Measurements from ENCODE around the gene CDC26.

CDC26 gene

DNA sequence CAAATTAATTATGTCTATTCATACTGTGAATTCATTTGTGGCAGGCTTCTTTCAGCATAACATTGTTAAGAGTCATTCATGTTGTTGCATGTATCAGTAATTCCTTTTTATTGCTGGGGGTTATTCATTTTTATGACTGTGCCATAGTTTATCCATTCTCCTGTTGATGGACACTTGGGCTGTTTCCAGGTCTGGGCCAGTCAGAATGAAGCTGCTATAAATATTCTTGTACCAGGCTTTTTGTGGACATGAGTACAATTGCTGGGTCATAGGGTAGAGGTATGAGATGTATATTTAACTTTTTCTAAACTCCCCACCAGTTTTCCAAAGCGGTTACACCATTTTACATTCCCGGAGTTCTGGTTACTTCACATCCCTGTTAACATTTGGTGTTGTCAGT lies 13.7 kb upstream of the CDC26 start:
- H3K36me3 Mint-ChIP-seq (ENCODE audit: low read depth) = peaks cover 68% of the 10 kb centered on the region
- TF ChIP-seq, protein P1, sequence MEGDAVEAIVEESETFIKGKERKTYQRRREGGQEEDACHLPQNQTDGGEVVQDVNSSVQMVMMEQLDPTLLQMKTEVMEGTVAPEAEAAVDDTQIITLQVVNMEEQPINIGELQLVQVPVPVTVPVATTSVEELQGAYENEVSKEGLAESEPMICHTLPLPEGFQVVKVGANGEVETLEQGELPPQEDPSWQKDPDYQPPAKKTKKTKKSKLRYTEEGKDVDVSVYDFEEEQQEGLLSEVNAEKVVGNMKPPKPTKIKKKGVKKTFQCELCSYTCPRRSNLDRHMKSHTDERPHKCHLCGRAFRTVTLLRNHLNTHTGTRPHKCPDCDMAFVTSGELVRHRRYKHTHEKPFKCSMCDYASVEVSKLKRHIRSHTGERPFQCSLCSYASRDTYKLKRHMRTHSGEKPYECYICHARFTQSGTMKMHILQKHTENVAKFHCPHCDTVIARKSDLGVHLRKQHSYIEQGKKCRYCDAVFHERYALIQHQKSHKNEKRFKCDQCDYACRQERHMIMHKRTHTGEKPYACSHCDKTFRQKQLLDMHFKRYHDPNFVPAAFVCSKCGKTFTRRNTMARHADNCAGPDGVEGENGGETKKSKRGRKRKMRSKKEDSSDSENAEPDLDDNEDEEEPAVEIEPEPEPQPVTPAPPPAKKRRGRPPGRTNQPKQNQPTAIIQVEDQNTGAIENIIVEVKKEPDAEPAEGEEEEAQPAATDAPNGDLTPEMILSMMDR (IDR thresholded peaks at IDR 0.05) = no peak
- DNase-seq = no peak

DNA sequence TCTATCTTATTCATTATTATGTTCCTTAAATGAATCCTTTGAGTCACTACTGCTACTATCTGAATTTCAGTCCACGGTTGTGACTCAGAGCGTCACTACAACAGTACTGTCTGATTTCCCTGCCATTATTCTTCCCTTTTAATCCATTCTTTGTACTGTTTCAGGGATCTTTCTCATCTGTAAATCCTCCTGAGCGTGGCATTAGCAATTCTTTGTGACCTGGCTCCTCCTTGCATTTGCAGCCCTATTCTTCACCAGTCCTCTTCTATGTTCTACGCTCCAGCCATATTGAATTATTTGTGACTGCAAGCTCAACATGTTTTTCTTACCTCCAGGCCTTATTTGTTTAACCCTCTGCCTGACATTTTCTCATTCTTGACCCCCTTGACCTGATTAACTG lies 6.0 kb upstream of the CDC26 start:
- Mint-ChIP-seq H3K4me1 (peaks cover 13% of the 10 kb centered on the region), H3K9me3 (no peaks in the 10 kb centered on the region), H3K36me3 (ENCODE audit: low read depth) (peaks cover 74% of the 10 kb centered on the region), H3K27me3 (ENCODE audit: low read depth, poor library complexity) (peaks cover 2% of the 10 kb centered on the region), H3K27ac (peak overlapping the region; percentile 73), H3K4me3 (no peak overlapping the region)
- no peak for DNase-seq
- TF ChIP-seq, protein P1 (IDR thresholded peaks at IDR 0.05) = no peak

More for the DNA sequence above, 13.7 kb upstream of the CDC26 start:
- Mint-ChIP-seq H3K27ac (no peak overlapping the region), H3K9me3 (no peaks in the 10 kb centered on the region), H3K4me3 (no peak overlapping the region), H3K4me1 (no peaks in the 10 kb centered on the region), H3K27me3 (ENCODE audit: low read depth, poor library complexity) (no peaks in the 10 kb centered on the region)

DNA sequence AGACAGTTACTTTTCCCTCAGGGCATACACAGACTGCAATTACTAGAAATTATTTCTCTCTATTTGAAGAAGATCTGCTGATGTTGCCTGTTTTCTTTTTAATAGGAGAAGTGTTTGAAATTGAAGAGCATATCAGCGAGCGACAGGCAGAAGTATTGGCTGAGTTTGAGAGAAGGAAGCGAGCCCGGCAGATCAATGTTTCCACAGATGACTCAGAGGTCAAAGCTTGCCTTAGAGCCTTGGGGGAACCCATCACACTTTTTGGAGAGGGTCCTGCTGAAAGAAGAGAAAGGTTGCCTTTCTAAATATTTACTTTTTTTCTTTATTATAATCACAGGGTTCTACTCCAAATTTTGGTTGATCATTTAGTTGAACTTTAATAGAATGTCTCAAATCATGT lies 3.5 kb upstream of the CDC26 start:
- peaks cover 2% of the 10 kb centered on the region for H3K27me3 Mint-ChIP-seq (ENCODE audit: low read depth, poor library complexity)
- TF ChIP-seq, protein P1 (IDR thresholded peaks at IDR 0.05) = no peak
- peaks cover 19% of the 10 kb centered on the region for H3K4me1 Mint-ChIP-seq
- H3K27ac Mint-ChIP-seq = no peak overlapping the region
- H3K36me3 Mint-ChIP-seq (ENCODE audit: low read depth) = peaks cover 59% of the 10 kb centered on the region
- DNase-seq = no peak
- H3K9me3 Mint-ChIP-seq = no peaks in the 10 kb centered on the region
- H3K4me3 Mint-ChIP-seq = no peak overlapping the region

DNA sequence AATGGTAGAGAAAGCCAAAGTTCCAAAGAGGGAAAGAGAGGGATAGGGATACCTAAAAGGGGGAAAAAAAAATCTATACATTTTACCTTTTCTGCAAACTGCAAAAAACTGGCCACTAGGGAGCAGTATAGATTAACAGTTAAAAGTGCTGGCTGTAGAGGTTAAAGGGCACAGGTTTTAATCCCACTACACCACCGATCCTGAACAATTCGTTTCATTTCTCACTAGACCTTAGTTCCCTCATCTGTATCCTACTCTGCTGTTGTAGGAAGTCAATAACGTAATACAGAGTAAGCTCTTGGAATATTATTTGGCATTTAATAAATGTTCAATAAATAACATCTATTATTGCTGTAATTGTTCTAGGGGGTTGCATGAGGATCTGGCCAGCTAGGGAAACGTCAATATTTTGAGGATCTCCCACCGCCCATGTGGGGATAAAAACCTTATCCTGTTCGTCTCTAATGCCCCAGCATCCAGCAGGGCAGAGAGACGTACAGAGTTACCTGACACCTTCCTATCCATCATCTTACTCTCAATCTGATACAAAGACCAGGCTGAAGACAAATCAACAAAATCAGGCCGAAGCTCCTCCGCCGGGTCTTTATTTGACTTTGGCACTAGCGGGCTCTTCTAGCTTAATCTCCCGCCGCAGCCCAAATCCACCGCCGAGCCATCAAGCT lies 757 bp downstream of the CDC26 start:
- H3K4me1 Mint-ChIP-seq = peaks cover 12% of the 10 kb centered on the region
- TF ChIP-seq, protein P1 (IDR thresholded peaks at IDR 0.05) = peak; percentile 79
- peak; percentile 42 for DNase-seq
- H3K27ac Mint-ChIP-seq = no peak overlapping the region
- H3K9me3 Mint-ChIP-seq = no peaks in the 10 kb centered on the region
- peaks cover 40% of the 10 kb centered on the region for H3K36me3 Mint-ChIP-seq (ENCODE audit: low read depth)
- H3K27me3 Mint-ChIP-seq (ENCODE audit: low read depth, poor library complexity) = no peaks in the 10 kb centered on the region
- no peak overlapping the region for H3K4me3 Mint-ChIP-seq

DNA sequence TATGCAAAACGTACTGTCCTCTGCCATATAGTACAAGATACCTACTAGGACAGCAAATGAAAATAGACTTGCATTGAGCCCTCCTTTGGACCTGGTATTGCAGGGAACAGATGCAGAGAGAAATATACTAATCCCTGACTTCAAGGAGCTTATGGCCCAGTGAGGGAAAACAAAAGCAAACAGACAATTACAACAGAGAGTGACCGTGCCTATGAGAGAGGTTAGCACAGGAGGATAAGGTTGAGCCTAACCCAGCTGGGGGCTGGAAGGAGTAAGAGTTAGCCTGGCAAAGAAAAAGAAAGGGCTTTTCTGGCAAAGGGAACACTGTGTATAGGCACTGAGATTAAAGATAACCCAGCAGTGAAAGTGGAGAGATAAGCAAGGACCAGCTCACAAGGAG lies 5.5 kb downstream of the CDC26 start:
- Mint-ChIP-seq H3K9me3 (no peaks in the 10 kb centered on the region), H3K36me3 (ENCODE audit: low read depth) (peaks cover 43% of the 10 kb centered on the region)
- TF ChIP-seq, protein P1 (IDR thresholded peaks at IDR 0.05) = no peak

DNA sequence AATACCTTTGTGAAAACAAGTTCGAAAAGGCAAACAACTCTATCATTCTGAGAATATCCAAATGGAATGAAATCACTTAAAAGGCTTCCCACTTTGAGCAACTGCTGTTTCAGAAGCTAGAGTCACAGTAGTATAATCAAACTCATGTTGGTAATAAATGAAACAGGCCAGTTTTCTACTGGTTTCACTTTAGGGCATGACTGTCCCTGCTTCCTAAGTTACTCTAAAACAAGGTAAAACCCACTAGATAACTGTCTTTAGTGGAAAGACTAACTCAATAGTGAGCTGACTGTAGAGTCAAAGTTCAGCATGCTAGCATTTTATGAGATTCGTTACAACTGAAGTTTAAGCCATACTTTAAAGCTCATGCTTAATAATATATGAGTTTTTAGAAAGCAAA lies 6.0 kb downstream of the CDC26 start:
- H3K4me3 Mint-ChIP-seq = no peak overlapping the region
- no peaks in the 10 kb centered on the region for H3K9me3 Mint-ChIP-seq
- H3K27ac Mint-ChIP-seq = no peak overlapping the region
- H3K36me3 Mint-ChIP-seq (ENCODE audit: low read depth) = peaks cover 45% of the 10 kb centered on the region
- TF ChIP-seq, protein P1 (IDR thresholded peaks at IDR 0.05) = no peak
- no peak for DNase-seq
- peaks cover 7% of the 10 kb centered on the region for H3K4me1 Mint-ChIP-seq
- no peaks in the 10 kb centered on the region for H3K27me3 Mint-ChIP-seq (ENCODE audit: low read depth, poor library complexity)

More for the DNA sequence above, 5.5 kb downstream of the CDC26 start:
- no peak overlapping the region for H3K4me3 Mint-ChIP-seq
- H3K27me3 Mint-ChIP-seq (ENCODE audit: low read depth, poor library complexity) = no peaks in the 10 kb centered on the region
- peaks cover 8% of the 10 kb centered on the region for H3K4me1 Mint-ChIP-seq
- H3K27ac Mint-ChIP-seq = no peak overlapping the region
- no peak for DNase-seq
